Right lobe of liver (tissue), 4 donors: ENCODE data around the gene GPC6.

Experiments
- POLR2A ChIP-seq: fragments of 450-650 bp; IDR thresholded peaks from one replicate; pipeline ENCODE4 v1.6.1; 2017; ENCODE audit warnings: antibody characterized with exemption, mild to moderate bottlenecking
- TF ChIP-seq, protein P1 (sequence below), 4 donors: fragments of 200-600 bp in 3 of 4; fragments of 450-650 bp in 1 of 4; IDR thresholded peaks; one replicate each; pipeline versions ENCODE4 v1.5.1 to v1.8.0; 2016 to 2022; ENCODE audit warnings: antibody characterized with exemption in 4 of 4, mild to moderate bottlenecking in 2 of 4
- donor health status: DM: no; HTN: no; CAD: no.
- donor health status: DM: no; HTN: no; CAD: no.
- donor health status: DM: no; HTN: yes; CAD: no.

GRCh38 chr13:94242554-94242953, 1015.9 kb downstream of the GPC6 start:
- TF ChIP-seq POLR2A: no peak
- TF ChIP-seq, protein P1, sequence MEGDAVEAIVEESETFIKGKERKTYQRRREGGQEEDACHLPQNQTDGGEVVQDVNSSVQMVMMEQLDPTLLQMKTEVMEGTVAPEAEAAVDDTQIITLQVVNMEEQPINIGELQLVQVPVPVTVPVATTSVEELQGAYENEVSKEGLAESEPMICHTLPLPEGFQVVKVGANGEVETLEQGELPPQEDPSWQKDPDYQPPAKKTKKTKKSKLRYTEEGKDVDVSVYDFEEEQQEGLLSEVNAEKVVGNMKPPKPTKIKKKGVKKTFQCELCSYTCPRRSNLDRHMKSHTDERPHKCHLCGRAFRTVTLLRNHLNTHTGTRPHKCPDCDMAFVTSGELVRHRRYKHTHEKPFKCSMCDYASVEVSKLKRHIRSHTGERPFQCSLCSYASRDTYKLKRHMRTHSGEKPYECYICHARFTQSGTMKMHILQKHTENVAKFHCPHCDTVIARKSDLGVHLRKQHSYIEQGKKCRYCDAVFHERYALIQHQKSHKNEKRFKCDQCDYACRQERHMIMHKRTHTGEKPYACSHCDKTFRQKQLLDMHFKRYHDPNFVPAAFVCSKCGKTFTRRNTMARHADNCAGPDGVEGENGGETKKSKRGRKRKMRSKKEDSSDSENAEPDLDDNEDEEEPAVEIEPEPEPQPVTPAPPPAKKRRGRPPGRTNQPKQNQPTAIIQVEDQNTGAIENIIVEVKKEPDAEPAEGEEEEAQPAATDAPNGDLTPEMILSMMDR (IDR thresholded peaks at IDR 0.05): no peak
